SJCRH30 (cell line): ENCODE results near the gene DEPP1. TPM values are rescaled to one million over a fixed set of nuclear protein-coding genes. Genes with fewer than 3 reads are reported as not detected.

Experiments used
- DNase-seq, 2 experiments: peaks; one replicate each; pipeline ENCODE4 v3.0.0-alpha.2; 2015 to 2020
- H3K27ac ChIP-seq: fragments of 250-450 bp; sonication (Bioruptor Pico); 2 replicates; pipeline ENCODE4 v1.5.1; 2020; ENCODE audit warnings: mild to moderate bottlenecking, moderate library complexity
- H3K27me3 ChIP-seq: fragments of 250-450 bp; sonication (Bioruptor Pico); 2 replicates; pipeline ENCODE4 v1.5.1; 2020; ENCODE audit warnings: mild to moderate bottlenecking, moderate library complexity
- H3K36me3 ChIP-seq: fragments of 250-450 bp; sonication (Bioruptor Pico); 2 replicates; pipeline ENCODE4 v1.5.1; 2020; ENCODE audit warnings: mild to moderate bottlenecking, moderate library complexity
- H3K4me1 ChIP-seq: fragments of 250-450 bp; sonication (Bioruptor Pico); 2 replicates; pipeline ENCODE4 v1.5.1; 2020; ENCODE audit warnings: mild to moderate bottlenecking, moderate library complexity
- H3K4me3 ChIP-seq: fragments of 250-450 bp; sonication (Bioruptor Pico); 2 replicates; pipeline ENCODE4 v1.5.1; 2020; ENCODE audit warnings: mild to moderate bottlenecking, moderate library complexity
- H3K9me3 ChIP-seq: fragments of 250-450 bp; sonication (Bioruptor Pico); replicated peaks from 2 replicates; pipeline ENCODE4 v1.5.1; 2020; ENCODE audit warnings: mild to moderate bottlenecking, moderate library complexity
- total RNA-seq: library from RNA; depleted of rRNA; stranded (reverse); fragments of >200 nt; shearing (Covaris generic); gene quantifications from 2 replicates; pipeline ENCODE4 v1.2.3, GENCODE V29; 2014

The DEPP1 gene
- total RNA-seq, 1 experiment from 2014 or later: 0.24 TPM

GRCh38 chr10:44949127-44949802 lies 29.3 kb downstream of the DEPP1 start:
- Histone ChIP-seq H3K36me3 (no peaks in the 10 kb centered on the region), H3K27me3 (no peaks in the 10 kb centered on the region), H3K27ac (no peak overlapping the region; the same call in 1 of the 2 replicates), H3K4me1 (peaks cover 32% of the 10 kb centered on the region), H3K4me3 (no peak overlapping the region), H3K9me3 (no peaks in the 10 kb centered on the region; the same call in 1 of the 2 replicates)
- no peak for DNase-seq

- H3K27me3 ChIP-seq: no peaks in the 10 kb centered on the region
- no peak overlapping the region for H3K4me3 ChIP-seq
- DNase-seq: no peak
- H3K36me3 ChIP-seq: no peaks in the 10 kb centered on the region
- no peaks in the 10 kb centered on the region; the same call in 1 of the 2 replicates for H3K9me3 ChIP-seq
- peaks cover 32% of the 10 kb centered on the region for H3K4me1 ChIP-seq
- peak overlapping the region; percentile 99 for H3K27ac ChIP-seq
Observed at GRCh38 chr10:44948642-44949041, 30.0 kb downstream of the DEPP1 start.

GRCh38 chr10:44947371-44948152 lies 31.0 kb downstream of the DEPP1 start:
- peaks cover 26% of the 10 kb centered on the region for H3K4me1 ChIP-seq
- H3K9me3 ChIP-seq: no peaks in the 10 kb centered on the region; the same call in 1 of the 2 replicates
- DNase-seq: peak; percentile 83 to 89
- H3K27me3 ChIP-seq: no peaks in the 10 kb centered on the region
- H3K4me3 ChIP-seq: peak overlapping the region; percentile 1; the same call in 1 of the 2 replicates
- H3K27ac ChIP-seq: peak overlapping the region; percentile 99
- no peaks in the 10 kb centered on the region for H3K36me3 ChIP-seq

GRCh38 chr10:44946205-44946604 lies 32.4 kb downstream of the DEPP1 start:
- Histone ChIP-seq H3K36me3 (no peaks in the 10 kb centered on the region), H3K9me3 (no peaks in the 10 kb centered on the region; the same call in 1 of the 2 replicates), H3K4me1 (peaks cover 26% of the 10 kb centered on the region), H3K27me3 (no peaks in the 10 kb centered on the region), H3K4me3 (no peak overlapping the region), H3K27ac (peak overlapping the region; percentile 99)
- DNase-seq: no peak

GRCh38 chr10:44944354-44944753 lies 34.3 kb downstream of the DEPP1 start:
- no peaks in the 10 kb centered on the region for H3K36me3 ChIP-seq
- H3K9me3 ChIP-seq: no peaks in the 10 kb centered on the region; the same call in 1 of the 2 replicates
- no peak overlapping the region for H3K4me3 ChIP-seq
- H3K27me3 ChIP-seq: no peaks in the 10 kb centered on the region
- no peak overlapping the region for H3K27ac ChIP-seq
- H3K4me1 ChIP-seq: peaks cover 24% of the 10 kb centered on the region
- no peak for DNase-seq

GRCh38 chr10:44939691-44940401 lies 38.8 kb downstream of the DEPP1 start:
- Histone ChIP-seq H3K27me3 (no peaks in the 10 kb centered on the region), H3K9me3 (no peaks in the 10 kb centered on the region; the same call in 1 of the 2 replicates), H3K27ac (no peak overlapping the region), H3K4me3 (no peak overlapping the region), H3K4me1 (peaks cover 11% of the 10 kb centered on the region; the same call in 1 of the 2 replicates), H3K36me3 (no peaks in the 10 kb centered on the region)
- DNase-seq: no peak

GRCh38 chr10:44938956-44939355 lies 39.7 kb downstream of the DEPP1 start:
- Histone ChIP-seq H3K4me1 (peaks cover 11% of the 10 kb centered on the region; the same call in 1 of the 2 replicates), H3K36me3 (no peaks in the 10 kb centered on the region), H3K27ac (no peak overlapping the region), H3K9me3 (no peaks in the 10 kb centered on the region), H3K4me3 (no peak overlapping the region), H3K27me3 (no peaks in the 10 kb centered on the region)
- no peak for DNase-seq

GRCh38 chr10:44937196-44938005 lies 41.2 kb downstream of the DEPP1 start:
- no peak for DNase-seq
- Histone ChIP-seq H3K9me3 (no peaks in the 10 kb centered on the region), H3K27me3 (no peaks in the 10 kb centered on the region), H3K27ac (no peak overlapping the region), H3K4me3 (no peak overlapping the region), H3K36me3 (no peaks in the 10 kb centered on the region), H3K4me1 (peaks cover 11% of the 10 kb centered on the region; the same call in 1 of the 2 replicates)

- no peak overlapping the region for H3K4me3 ChIP-seq
- no peak for DNase-seq
- H3K4me1 ChIP-seq: peaks cover 11% of the 10 kb centered on the region; the same call in 1 of the 2 replicates
- H3K36me3 ChIP-seq: no peaks in the 10 kb centered on the region
- no peaks in the 10 kb centered on the region for H3K27me3 ChIP-seq
- peak overlapping the region; percentile 56 for H3K27ac ChIP-seq
- no peaks in the 10 kb centered on the region for H3K9me3 ChIP-seq
Observed at GRCh38 chr10:44936314-44936975, 42.2 kb downstream of the DEPP1 start.

- peaks cover 11% of the 10 kb centered on the region; the same call in 1 of the 2 replicates for H3K4me1 ChIP-seq
- H3K36me3 ChIP-seq: no peaks in the 10 kb centered on the region
- H3K27me3 ChIP-seq: no peaks in the 10 kb centered on the region
- no peak for DNase-seq
- H3K9me3 ChIP-seq: no peaks in the 10 kb centered on the region
- peak overlapping the region; percentile 56 for H3K27ac ChIP-seq
- H3K4me3 ChIP-seq: no peak overlapping the region
Observed at GRCh38 chr10:44935966-44936295, 42.7 kb downstream of the DEPP1 start.

- no peaks in the 10 kb centered on the region for H3K36me3 ChIP-seq
- no peak overlapping the region for H3K4me3 ChIP-seq
- peak overlapping the region; percentile 56 for H3K27ac ChIP-seq
- H3K4me1 ChIP-seq: peaks cover 11% of the 10 kb centered on the region; the same call in 1 of the 2 replicates
- H3K27me3 ChIP-seq: no peaks in the 10 kb centered on the region
- peak; percentile 64 to 68 for DNase-seq
- H3K9me3 ChIP-seq: no peaks in the 10 kb centered on the region
Observed at GRCh38 chr10:44935201-44935965, 43.2 kb downstream of the DEPP1 start.

- Histone ChIP-seq H3K27me3 (no peaks in the 10 kb centered on the region), H3K4me1 (peaks cover 11% of the 10 kb centered on the region; the same call in 1 of the 2 replicates), H3K4me3 (no peak overlapping the region), H3K9me3 (no peaks in the 10 kb centered on the region), H3K27ac (no peak overlapping the region), H3K36me3 (no peaks in the 10 kb centered on the region)
- no peak for DNase-seq
Observed at GRCh38 chr10:44934416-44935200, 44.0 kb downstream of the DEPP1 start.
